HG03196 (cell line): ENCODE measurements around the gene BLNK.
"Not testable (repeated sequence)": the region's sequence is repeated elsewhere in the genome, so short reads cannot be mapped to it uniquely, and the experiment has no call there.

Experiments used
- ATAC-seq: cut with Tn5 transposase; IDR thresholded peaks from one replicate; pipeline ENCODE4 v1.9.1; 2021; ENCODE audit not compliant: unreplicated experiment

The BLNK gene

DNA sequence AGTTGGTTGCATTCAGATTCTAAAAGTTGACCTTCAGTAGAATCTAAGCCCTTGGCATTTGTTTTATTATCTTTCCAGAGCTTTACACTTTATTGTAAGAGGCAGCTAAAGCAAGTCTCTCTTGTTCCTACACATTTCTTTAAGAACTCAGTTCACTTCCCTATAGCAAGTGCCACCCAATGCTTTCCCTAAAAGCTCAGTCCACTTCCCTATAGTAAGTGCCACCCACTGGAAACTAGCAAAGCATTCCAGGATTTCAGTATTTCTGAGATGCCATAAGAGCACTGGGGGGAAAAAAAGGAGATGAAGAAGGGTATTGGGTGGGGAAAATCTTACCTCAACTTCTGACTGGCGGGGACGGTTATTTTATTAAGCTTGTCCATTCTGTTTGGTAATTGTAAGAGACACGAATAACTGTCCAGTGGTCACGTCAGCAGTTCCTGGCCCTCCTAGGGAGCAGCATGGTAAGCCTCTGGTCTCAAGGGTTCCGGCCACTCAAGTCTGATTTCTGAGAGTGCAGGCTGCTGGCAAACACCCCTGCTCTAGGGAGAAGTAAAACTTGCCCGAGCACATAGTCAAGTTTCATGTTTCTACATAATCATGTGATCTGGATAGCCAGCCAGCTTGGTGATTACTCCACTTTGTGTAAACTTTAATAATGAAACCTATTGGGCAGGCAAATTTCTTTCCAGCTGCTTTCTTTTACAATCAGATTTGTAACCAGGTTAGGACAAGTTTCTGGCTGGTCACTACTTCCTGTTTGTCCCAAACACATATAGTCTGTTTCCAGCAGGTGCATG lies at the start of gene BLNK:
Gene BLNK (minus strand): TSS at position 554 of the 800 bp plus-strand sequence. CDS start 171 bp downstream, at position 383.
- ATAC-seq: peak; percentile 72

GRCh38 chr10:96319754-96320474 lies 48.5 kb upstream of the BLNK start:
- ATAC-seq: no peak

DNA sequence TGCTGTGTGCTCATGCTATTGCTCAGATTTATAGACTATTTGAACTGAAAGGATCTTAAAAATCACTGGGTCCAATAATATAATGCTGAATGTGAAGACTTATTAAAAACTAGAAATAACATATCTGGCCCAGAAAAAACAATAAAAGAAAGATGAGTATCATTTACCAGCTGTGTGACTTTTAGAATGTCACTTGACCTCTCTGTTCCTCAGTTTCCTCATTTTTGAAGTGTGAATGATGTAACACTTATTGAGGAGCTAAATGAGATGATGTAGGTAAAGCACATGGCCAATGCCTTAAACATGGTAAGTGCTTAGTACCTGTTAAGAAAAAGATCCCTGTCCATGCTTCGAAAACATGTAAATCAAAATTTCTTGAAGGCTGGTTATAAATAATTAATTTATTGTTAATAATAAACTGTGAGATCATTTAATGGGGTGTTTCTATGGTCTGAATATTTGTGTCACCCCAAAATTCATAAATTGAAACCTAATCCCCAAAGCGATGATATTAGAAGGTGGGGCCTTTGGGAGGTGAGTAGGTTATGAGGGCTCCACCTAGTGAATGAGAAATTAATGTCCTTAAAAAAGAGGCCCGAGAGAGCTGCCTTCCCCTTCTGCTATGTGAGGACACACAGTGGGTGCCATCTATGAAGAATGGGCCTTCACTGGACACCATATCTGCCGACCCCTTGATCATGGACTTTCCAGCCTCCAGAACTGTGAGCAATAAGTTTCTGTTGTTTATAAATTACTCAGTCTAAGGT lies 45.9 kb upstream of the BLNK start:
- no peak for ATAC-seq

DNA sequence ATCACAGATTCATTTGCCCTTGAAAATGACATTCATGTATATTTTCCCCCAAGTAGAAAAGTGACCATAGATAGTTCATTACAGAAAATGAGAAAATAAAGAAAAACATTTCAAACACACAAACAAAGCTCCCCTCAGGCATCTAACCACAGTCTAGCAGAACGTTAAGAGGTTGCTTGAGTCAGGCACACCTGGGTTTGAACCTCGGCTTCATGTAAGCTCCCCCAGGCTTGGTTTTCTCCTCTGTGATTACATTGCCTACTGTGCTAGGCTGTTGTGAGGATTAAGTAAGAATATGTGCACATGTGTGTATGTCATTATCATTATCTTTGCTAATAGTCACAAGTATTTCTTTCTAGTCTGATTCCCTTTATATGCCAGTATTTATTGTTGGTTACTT lies 42.0 kb upstream of the BLNK start:
- no peak for ATAC-seq

- no peak for ATAC-seq
Measured at GRCh38 chr10:96311180-96311715, 39.9 kb upstream of the BLNK start.

- no peak for ATAC-seq
Measured at GRCh38 chr10:96310321-96310669, 38.9 kb upstream of the BLNK start.

DNA sequence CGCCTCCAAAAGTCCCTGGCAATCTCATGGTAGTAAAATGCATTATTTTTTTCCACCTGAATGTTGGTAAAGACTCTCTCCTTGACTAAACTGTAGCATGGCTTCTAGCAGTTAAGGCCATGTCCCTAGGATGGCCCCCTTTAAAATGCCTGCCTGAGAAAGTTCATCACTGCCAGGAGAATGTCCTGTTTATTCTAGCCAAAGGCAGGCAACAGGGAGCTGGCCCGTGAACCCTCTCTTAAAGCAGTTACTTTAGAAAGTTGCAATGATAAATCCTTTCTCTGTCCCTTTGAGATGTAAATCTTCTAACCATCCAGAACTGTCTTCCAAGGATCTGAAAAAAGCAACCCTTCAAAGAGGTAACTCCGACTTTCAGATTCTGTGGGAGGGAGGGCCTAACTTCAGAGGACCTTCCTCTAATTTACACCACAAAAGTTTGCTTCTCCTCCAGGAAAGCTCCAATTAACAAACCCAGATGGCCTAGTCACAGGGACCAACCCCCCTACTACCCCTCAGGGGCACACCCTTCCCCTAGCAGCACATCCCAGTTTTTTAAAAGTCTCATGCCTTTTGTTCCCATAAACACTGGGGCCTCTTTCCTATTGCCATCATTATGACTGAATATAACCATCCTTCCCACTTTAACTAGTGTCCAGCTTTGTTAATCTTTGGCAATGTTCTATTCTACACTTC lies 38.4 kb upstream of the BLNK start:
- ATAC-seq: no peak

- not testable (repeated sequence) for ATAC-seq
Measured at GRCh38 chr10:96308854-96309253, 37.5 kb upstream of the BLNK start.

GRCh38 chr10:96306516-96306915 lies 35.1 kb upstream of the BLNK start:
- ATAC-seq: no peak

- no peak for ATAC-seq
Measured at GRCh38 chr10:96305019-96305418, 33.6 kb upstream of the BLNK start.

GRCh38 chr10:96304230-96304629 lies 32.9 kb upstream of the BLNK start, which contains the start of gene DNTT:
DNTT (plus strand) TSS chr10:96304434; CDS start chr10:96304498, 64 bp downstream.
- ATAC-seq: no peak

GRCh38 chr10:96301616-96302015 lies 30.2 kb upstream of the BLNK start:
- no peak for ATAC-seq

DNA sequence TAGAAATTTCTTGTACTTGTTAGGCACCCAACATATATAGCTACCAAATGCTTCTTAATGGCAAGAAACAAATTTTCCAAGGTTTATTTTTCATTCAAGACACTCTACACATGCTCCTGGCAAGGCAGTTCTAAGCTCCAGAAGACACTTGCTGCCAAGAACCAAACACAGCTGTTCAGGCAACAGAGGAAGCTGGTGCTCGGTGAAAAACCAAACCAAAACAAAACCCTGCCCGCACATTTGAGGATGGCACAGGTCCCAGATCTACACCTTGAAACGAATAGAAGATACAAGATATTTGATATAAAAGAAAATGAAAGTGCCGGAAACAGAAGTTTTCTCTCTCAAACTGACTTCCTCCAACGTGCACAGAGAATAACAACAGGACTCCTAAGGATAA lies 28.0 kb upstream of the BLNK start:
- ATAC-seq: no peak

DNA sequence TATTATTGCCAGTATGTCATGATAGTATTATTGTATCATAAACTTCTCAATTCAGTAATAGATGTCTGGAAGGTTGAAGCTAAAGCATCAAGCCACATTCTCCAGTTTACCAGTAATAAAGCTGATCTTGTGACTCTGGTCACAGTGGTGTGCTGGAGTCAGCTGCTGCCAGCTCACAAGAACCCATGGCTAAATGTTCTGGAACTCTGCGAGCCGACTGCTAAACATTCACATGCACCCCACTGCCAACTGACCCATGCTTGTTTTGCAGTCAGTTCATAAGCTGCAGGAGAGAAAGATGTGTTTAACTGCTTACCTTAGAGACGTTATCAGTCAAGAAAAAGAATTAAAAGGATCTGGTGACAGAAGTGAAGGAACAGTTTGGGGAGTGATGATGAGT lies 27.0 kb upstream of the BLNK start:
- ATAC-seq: no peak

GRCh38 chr10:96297486-96297885 lies 26.1 kb upstream of the BLNK start:
- no peak for ATAC-seq

DNA sequence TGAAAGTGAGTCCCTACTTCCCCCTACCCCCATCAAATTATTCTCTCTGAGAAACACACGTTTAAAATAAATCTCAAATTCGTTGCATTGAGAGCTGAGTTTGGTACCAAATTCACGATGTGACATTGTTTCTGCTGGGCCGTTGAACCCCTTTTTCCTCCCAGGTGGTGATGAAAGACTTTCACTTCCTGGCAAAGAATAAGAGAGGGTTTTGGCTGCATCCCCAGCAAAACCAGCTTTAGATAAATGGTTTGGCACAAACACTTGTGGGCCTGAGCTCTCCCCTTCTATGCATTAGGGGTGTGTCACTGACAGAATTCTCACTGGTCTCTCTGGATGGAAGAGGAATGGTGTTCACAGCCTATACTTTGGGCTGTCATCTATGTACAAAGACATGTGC lies 24.1 kb upstream of the BLNK start:
- ATAC-seq: no peak

- ATAC-seq: no peak
Measured at GRCh38 chr10:96292971-96293920, 21.9 kb upstream of the BLNK start.

- no peak for ATAC-seq
Measured at GRCh38 chr10:96290368-96291133, 19.2 kb upstream of the BLNK start.
